ENCODE results near the gene MYO16.

DNA sequence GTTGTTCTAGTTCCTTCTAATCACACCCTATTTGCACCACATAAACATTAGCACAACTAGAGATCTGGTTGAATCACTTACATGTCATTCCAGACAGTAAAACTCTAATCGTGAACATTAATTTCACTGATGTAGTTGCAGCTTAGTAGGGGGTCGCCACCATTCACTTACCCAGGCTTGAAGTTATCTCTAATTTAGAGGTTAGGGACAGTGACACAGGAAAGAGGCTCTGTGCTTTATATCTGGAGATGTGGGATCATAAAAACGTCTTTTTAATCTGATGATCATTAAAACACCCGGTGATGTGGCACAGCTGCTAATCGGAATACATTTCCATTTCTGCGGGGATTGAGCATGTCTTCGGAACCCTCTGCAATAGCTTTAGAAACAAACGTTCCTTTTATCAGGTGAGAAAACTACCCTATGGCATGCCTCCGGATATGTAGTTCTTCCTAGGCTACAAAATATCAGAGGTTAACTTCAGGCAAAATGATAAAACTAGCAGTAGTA, 523.0 kb downstream of the MYO16 start:
- TF ChIP-seq, protein P1, sequence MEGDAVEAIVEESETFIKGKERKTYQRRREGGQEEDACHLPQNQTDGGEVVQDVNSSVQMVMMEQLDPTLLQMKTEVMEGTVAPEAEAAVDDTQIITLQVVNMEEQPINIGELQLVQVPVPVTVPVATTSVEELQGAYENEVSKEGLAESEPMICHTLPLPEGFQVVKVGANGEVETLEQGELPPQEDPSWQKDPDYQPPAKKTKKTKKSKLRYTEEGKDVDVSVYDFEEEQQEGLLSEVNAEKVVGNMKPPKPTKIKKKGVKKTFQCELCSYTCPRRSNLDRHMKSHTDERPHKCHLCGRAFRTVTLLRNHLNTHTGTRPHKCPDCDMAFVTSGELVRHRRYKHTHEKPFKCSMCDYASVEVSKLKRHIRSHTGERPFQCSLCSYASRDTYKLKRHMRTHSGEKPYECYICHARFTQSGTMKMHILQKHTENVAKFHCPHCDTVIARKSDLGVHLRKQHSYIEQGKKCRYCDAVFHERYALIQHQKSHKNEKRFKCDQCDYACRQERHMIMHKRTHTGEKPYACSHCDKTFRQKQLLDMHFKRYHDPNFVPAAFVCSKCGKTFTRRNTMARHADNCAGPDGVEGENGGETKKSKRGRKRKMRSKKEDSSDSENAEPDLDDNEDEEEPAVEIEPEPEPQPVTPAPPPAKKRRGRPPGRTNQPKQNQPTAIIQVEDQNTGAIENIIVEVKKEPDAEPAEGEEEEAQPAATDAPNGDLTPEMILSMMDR (IDR thresholded peaks at IDR 0.05): no peak
- TF ChIP-seq EP300 (IDR thresholded peaks at IDR 0.05) (no peak), POLR2A (IDR thresholded peaks at IDR 0.05) (no peak)

Data from gastroesophageal sphincter (tissue), 3 donors.